ENCODE results near the gene ITPRIPL2.

Gene ITPRIPL2

DNA sequence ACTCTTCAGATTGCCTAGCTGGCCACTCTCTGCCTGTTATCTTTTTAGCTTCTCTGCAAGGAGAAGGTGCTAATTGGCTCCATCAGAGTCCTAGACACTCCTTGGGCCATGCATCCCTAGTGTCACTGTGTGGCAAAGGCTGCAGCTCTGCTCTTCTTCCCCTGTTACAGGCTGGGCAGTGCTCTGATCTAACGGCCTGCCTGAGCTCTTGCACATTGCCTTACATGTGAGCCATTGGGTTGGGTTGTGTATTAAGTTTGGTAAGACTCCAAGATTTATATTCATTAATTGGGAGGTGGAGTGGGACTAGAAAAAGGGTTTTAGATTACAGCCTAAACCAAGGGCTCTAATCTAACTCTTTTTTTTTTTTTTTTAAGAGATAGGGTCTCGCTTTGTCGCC, 31.2 kb downstream of the ITPRIPL2 start:
- no peak for DNase-seq

DNA sequence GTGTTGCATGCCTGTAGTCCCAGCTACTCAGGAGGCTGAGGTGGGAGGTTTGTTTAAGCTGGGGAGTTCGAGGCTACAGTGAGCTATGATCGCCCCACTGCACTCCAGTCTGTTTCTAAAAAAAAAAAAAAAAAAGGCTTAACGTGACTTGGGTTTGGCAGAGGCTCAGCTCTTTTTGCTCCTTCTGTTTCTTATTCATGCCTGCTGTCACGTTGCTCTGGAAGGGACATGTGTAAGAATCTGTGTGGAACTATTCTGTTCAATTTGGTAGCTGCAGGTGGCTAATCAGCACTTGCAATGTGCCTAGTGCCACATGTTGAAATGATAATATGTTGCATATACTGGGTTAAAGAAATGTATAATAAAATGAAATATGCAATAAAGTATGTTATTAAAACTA, 33.4 kb downstream of the ITPRIPL2 start:
- no peak for DNase-seq

DNA sequence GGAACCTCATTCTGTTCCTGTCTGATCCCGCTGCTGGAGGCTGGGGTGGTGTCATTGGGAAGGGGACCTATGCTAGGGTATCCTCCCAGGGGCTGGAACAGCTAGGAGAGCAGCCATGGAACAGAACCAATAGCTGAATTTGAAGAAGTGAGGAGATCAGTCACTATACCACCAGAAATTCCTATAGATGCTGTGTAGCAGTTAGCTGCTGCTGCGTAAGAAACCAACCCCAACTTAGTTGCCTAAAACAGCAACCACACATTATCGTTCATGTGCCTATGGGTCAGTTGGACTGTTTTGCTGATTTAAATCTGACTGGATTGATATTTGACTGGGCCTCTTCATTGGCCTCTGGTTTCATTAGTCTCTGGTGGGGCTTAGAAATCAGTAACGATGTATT, 33.9 kb downstream of the ITPRIPL2 start:
- no peak for DNase-seq

DNA sequence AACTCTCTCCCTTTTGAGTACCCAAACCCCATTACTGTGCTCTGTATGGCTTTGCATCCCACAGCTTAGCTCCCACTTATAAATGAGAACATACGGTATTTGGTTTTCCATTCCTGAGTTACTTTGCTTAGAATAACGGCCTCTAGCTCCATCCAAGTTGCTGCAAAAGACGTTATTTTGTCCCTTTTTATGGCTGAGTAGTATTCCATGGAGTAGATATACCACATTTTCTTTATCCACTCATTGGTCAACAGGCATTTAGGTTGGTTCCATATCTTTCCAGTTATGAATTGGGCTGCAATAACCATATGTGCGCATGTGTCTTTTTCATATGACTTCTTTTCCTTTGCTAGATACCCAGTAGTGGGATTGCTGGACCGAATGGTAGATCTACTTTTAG, 34.4 kb downstream of the ITPRIPL2 start:
- DNase-seq: no peak

DNA sequence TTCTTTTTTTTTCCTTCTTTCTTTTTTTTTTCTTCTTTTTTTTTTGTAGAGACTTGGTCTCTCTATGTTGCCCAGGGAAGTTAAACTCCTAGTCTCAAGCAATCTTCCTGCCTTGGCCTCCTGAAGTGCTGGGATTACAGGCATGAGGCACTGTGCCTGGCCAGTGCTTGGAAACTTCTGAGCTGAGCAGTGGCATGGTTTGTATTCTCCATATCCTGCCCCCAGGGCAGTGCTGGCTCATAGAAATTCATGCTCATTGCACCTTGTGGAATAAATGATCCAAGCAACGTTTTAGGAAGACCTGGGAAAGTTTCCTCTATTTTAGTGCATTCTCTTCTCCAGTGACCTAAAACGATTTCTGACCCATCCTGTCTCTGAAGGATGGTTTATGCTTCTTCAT, 37.5 kb downstream of the ITPRIPL2 start:
- no peak for DNase-seq

DNA sequence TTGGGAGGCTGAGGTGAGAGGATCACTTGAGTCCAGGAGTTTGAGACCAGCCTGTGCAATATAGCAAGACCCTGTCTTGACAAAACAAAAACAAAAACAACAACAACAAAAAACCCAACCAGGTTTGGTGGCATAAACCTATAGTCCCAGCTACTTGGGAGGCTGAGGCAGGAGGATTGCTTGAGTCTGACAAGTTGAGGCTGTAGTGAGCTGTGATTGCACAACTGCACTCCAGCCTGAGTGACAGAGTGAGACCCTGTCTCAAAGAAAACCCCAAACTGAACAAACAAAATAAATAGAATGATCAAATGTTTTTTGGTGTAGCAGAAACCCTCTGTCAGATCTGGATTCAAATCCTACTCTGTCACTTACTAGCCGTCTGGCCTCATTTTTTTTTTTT, 38.3 kb downstream of the ITPRIPL2 start:
- DNase-seq: no peak

DNA sequence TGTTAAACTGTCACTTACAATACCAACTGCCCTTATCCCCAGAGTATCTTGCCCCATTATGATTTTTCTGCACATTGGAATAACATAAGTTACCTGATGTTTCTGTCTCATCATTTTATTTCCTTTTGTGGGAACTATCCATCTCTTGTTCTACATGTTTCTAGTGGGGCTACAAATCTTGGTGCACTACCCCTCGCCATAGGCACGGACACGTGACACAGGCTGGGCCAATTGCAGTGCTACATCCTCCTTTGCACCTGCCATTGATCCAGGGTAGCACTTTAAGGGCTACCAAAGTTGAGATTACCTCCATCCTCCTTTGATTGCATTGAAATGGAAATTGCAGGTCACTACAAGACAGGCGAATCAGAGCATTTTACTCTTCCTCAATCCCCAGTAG, 40.1 kb downstream of the ITPRIPL2 start:
- DNase-seq: no peak

DNA sequence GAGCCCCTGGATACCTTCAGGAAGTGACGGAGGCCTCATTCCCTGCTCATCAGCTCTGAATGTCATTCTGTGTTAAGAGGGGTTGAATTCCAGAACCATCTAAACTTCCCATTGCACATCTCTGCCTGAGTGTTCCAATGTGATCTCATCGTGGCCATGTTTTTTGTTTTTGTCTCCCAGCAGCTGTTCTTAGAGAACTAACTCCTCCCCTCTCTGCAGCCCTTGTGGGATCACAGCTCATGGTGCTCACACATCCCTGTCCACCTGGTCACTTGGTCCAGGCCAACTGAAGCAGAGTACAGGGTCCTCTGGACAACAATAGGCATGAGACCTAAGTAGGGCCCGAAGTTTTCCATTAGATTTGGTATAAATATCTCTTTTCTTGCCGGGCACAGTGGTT, 48.3 kb downstream of the ITPRIPL2 start:
- no peak for DNase-seq

DNA sequence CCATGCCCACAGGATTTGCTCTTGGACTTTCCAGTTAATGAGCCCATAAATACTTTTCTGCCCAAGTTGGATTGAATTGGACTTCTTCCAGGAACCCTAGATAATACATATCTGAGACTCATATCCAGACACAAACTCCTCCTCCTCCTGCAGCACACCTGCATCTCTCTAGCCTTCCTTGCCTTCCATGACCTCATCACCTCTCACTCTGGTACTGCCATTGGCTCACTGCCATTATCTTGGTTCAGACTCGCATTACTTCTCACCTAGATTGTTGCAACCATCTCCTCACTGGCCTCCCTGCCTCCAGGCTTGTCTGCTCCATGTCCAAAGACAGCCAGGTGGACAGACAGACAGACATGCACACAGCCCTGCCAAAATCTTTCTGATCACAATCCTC, 49.5 kb downstream of the ITPRIPL2 start:
- DNase-seq: no peak

DNA sequence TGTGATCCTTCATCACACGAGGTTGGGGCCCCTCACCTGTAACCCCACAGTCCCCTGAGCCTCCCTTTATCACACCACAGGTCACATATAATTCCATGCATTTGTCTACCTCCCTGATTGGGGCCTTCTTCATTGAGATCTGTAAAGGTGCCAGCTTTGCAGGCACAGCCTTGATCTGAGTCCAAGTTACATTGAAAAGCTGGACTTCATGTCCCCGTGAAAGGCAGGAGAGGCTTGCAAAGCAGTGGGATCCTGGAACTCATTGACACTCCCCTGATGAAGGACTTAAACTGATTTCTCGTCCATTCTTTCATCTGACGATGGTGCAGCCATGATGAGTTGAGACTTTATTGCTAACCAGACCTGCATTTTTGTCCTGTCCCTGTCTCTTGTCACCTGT, 50.5 kb downstream of the ITPRIPL2 start:
- DNase-seq: no peak

DNA sequence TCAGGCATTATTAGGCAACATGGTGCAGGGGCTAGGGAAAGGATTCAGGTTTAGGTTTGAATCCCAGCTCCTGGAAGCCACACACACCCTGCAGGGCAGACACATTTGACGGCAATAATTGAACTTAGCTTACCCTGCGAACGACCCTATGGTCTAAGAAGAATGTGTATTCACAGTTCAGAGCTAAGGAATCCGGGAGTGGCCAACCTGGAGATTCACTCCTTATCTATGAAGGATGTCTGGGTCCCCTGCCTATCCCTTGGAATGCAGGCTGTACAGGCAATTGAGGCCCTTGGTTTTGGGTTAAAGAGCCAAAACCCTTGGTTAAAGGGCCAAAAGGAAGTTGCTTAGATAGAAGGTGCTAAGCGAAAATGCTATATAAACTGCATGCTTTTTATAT, 51.3 kb downstream of the ITPRIPL2 start:
- no peak for DNase-seq

DNA sequence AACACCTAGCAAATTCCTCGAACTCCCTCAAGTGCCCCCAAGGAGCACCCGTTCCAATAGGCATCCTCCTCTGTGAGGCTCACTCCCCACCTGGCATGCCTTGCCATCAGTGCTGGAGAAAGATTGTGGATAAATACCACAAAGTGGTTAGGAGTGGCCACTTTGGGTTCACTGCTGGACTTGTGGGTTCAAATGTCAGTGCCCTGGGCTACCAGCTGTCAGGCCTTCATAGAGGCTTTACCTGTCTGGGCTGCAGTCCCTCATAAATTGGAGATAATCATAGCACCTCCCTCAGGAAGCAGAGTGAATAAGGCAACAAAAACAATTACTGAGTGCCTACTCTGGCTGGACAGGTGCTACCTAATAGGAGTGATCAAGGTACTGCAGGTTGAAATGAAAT, 52.7 kb downstream of the ITPRIPL2 start:
- no peak for DNase-seq

DNA sequence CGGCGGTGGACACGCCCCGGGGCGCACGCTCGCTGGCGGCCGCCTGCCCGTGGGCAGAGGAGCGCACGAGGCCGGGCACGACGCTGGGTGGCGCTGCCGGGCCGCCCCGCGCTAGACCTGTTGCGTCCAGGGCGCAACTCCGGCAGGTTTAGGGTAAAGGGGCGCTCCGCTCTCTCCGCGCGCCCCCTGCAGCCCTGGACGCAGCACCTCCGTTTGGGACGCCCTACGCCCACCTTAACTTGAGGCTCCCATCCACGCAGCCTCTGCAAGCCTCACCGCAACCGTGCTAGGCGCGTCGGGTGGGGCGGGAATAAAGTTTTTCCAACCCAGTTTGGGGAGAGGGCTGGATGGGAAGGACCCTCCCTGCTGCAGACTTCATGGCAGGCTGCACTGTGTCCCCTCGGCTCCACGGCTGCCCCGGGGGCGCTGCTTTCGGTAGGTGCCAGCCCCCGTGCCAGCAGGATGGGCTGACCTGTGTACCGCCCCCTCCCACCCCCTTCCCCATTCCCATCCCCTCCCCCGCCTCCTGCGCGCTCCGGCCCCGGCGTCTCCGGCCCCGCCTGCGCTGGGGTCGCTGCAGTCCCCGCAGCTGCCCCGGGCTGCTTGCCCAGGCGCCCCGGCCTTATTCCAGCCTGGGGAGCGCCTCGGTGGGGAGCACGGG, 54.1 kb downstream of the ITPRIPL2 start, which contains the start of gene SYT17:
SYT17 (plus strand) TSS at position 531 of the 661 bp plus-strand sequence. CDS start 407 bp downstream, outside the sequence.
- DNase-seq: no peak

DNA sequence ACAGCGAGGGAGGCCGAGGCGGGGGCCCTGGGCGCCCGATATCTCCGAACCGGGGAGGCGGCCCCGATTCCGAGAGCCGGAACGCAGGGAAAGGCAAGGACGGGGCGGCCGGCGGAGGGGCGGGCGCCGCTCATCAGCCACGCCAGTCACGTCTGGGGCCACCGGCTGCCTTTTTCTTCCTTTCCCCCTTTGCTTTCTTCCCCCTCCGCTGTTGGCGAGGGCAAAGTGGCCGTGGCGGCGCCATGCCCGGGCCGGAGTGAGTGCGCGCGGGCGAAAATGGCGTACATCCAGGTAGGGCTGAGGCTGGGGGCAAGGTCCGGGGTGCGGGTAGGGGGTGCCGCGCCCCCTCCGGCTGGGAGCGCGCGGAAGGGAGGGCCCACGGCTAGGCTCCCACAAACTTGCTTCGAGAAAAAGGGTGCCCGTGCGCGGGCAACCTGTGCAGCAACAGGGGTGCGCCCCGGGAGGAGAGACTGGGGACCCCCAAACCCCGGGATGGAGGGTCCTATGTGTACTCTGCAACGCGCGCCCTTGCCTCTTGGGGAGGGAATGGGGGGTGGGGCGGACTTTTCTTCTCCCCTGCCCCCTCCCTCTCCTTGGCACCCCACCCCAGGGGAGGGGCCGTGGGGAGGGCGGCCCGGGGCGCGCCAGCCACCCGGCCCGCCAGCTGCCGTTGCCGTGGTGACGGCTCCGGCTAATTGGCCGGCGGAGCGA, 54.8 kb downstream of the ITPRIPL2 start:
- no peak for DNase-seq

DNA sequence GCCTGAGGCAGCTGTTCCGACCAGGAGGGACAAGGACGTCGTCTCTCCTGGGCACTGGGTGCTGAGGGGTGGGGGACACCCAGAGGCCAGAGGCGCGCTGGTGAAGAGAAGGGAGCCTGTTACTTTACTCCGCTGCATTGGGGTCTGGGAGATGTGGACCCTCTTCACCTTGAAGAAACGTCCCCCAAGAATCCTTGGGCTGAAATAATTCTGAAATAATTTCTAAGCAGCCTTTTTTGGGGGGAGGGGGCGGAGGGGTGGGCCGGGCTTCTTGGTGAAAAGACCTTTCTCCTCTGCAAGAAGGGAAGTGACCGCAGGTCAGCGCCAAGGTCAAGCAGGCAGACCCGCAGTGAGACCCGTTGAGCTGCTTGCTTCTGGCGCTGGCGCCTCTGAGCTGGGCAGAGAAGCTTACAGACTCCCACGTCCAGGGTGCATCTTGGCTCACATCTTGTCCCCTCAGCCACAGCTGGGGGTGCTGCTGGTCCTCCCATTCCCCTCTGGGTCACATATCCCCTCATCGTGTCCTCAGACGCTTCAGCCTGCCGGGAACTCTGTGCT, 55.4 kb downstream of the ITPRIPL2 start:
- no peak for DNase-seq

DNA sequence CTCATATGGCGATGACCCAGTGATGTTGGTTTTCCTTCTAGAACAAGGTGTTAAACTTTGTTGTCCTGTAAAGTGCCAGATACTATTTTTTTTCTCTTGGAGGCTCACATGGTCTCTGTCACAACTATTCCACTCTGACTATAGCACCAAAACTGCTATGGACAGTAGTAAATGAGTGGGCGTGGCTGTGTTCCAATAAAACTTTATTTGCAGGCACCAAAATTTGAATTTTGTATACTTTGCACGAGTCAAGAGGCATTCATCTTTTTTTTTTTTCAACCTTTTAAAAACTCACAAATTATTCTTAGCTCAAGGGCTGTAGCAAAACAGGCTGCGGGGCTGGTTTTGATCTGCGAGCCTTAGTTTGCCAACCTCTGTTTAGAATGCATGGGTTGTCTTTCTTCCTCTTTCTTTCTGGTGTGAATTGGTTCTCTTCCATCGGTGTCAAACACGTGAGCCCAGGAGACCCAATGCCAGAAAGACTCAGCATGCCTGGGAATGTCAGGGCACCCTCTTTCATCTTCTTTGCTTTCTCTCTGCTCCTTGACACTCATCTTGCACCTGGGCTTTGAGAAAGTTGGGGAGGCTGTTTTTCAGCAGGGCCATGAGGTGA, 56.4 kb downstream of the ITPRIPL2 start:
- no peak for DNase-seq

Measured in NK-92 treated with Interleukin-12 subunit alpha and Interleukin-12 subunit beta, amount 100 ng/mL, for 24 hours (cell line).